Cerebellar cortex (tissue), 1 donor: ENCODE results near the gene FBXW7.
A peak's percentile ranks its signal among the peaks of the same experiment; 100 is the strongest.
"Not testable (repeated sequence)": the region's sequence is repeated elsewhere in the genome, so short reads cannot be mapped to it uniquely, and the experiment has no call there.

Source experiments
- DNase-seq: peaks from one replicate; pipeline ENCODE4 v3.0.0-alpha.2; 2015; ENCODE audit warnings: low spot score

The FBXW7 gene

GRCh38 chr4:152535903-152536544 lies at the start of gene FBXW7:
Gene FBXW7, minus strand, starts transcription at chr4:152536092. Its CDS starts 124,289 bp downstream, at chr4:152411803.
- DNase-seq = peak; percentile 99

GRCh38 chr4:152585023-152585441 lies 49.1 kb upstream of the FBXW7 start:
- no peak for DNase-seq

- no peak for DNase-seq
Measured at GRCh38 chr4:152581536-152582160, 45.8 kb upstream of the FBXW7 start.

GRCh38 chr4:152579916-152580315 lies 44.0 kb upstream of the FBXW7 start:
- no peak for DNase-seq

- no peak for DNase-seq
Measured at GRCh38 chr4:152579107-152579764, 43.3 kb upstream of the FBXW7 start.

GRCh38 chr4:152578670-152579069 lies 42.8 kb upstream of the FBXW7 start:
- DNase-seq = no peak

GRCh38 chr4:152577708-152578396 lies 42.0 kb upstream of the FBXW7 start:
- DNase-seq = no peak

GRCh38 chr4:152575533-152575932 lies 39.6 kb upstream of the FBXW7 start:
- DNase-seq = no peak

- DNase-seq = no peak
Measured at GRCh38 chr4:152573861-152574260, 38.0 kb upstream of the FBXW7 start.

- DNase-seq = no peak
Measured at GRCh38 chr4:152572417-152573086, 36.7 kb upstream of the FBXW7 start.

- no peak for DNase-seq
Measured at GRCh38 chr4:152571770-152572169, 35.9 kb upstream of the FBXW7 start.

GRCh38 chr4:152571296-152571695 lies 35.4 kb upstream of the FBXW7 start:
- DNase-seq = no peak

- no peak for DNase-seq
Measured at GRCh38 chr4:152565333-152565732, 29.4 kb upstream of the FBXW7 start.

- DNase-seq = no peak
Measured at GRCh38 chr4:152564336-152564735, 28.4 kb upstream of the FBXW7 start.

GRCh38 chr4:152563209-152563608 lies 27.3 kb upstream of the FBXW7 start:
- no peak for DNase-seq

GRCh38 chr4:152559641-152560040 lies 23.7 kb upstream of the FBXW7 start:
- DNase-seq = no peak

GRCh38 chr4:152558396-152558795 lies 22.5 kb upstream of the FBXW7 start:
- DNase-seq = no peak

GRCh38 chr4:152556834-152557233 lies 20.9 kb upstream of the FBXW7 start:
- no peak for DNase-seq

GRCh38 chr4:152556283-152556682 lies 20.4 kb upstream of the FBXW7 start:
- DNase-seq = no peak

GRCh38 chr4:152554742-152555141 lies 18.9 kb upstream of the FBXW7 start:
- no peak for DNase-seq

- not testable (repeated sequence) for DNase-seq
Measured at GRCh38 chr4:152550687-152551086, 14.8 kb upstream of the FBXW7 start.

GRCh38 chr4:152545088-152545487 lies 9.2 kb upstream of the FBXW7 start:
- DNase-seq = no peak
